Cardiac muscle cell (in vitro differentiated cells and primary cell): ENCODE results near the gene LILRA1. TPM values are rescaled to one million over a fixed set of nuclear protein-coding genes. Genes with fewer than 3 reads are reported as not detected.
"Not testable (repeated sequence)": the region's sequence is repeated elsewhere in the genome, so short reads cannot be mapped to it uniquely, and the experiment has no call there.

Experiments used
- DNase-seq, 2 donors: peaks; one replicate each; pipeline versions ENCODE4 v3.0.0 to v3.0.0-alpha.2; 2010 to 2017; ENCODE audit warnings: low read depth in 1 of 2, low spot score in 1 of 2
- H3K27ac ChIP-seq: fragments of 200-600 bp; sonication (generic); 2 replicates; pipeline ENCODE4 v1.5.1; 2016
- H3K27me3 ChIP-seq: fragments of 200-600 bp; sonication (generic); 2 replicates; pipeline ENCODE4 v1.6.0; 2016; ENCODE audit warnings: control low read depth
- H3K36me3 ChIP-seq: fragments of 200-600 bp; sonication (generic); 2 replicates; pipeline ENCODE4 v1.5.1; 2016; ENCODE audit warnings: control low read depth
- H3K4me1 ChIP-seq: fragments of 200-600 bp; sonication (generic); 2 replicates; pipeline ENCODE4 v1.8.1; 2017; ENCODE audit warnings: low read depth, mild to moderate bottlenecking, mixed run types
- H3K4me3 ChIP-seq: fragments of 200-600 bp; sonication (generic); 2 replicates; pipeline ENCODE4 v1.5.1; 2016; ENCODE audit warnings: mild to moderate bottlenecking
- H3K9me3 ChIP-seq: fragments of 200-600 bp; sonication (generic); 2 replicates; pipeline ENCODE4 v1.5.1; 2017; ENCODE audit warnings: low read depth, mild to moderate bottlenecking, control low read depth
- CTCF ChIP-seq: IDR thresholded peaks from 2 replicates; pipeline ENCODE4 v1.5.1; 2012; ENCODE audit warnings: low read depth, mild to moderate bottlenecking, low read length
- polyA plus RNA-seq: library from polyadenylated mRNA; unstranded; fragments of >200 nt; fragmentation: Nextera tagmentation; extraction: Ambion mirVana; gene quantifications from 2 replicates; pipeline ENCODE4 v1.2.1, GENCODE V29; 2016
- total RNA-seq: library from RNA; depleted of rRNA; stranded (reverse); fragments of >200 nt; gene quantifications from 2 replicates; pipeline ENCODE4 v1.2.3, GENCODE V29; 2016

The LILRA1 gene
- total and polyA plus RNA-seq, 2 experiments from 2014 or later = not detected

GRCh38 chr19:54574527-54575056 is 18.8 kb upstream of the LILRA1 start:
- H3K4me1 ChIP-seq = no peaks in the 10 kb centered on the region
- no peak overlapping the region for H3K4me3 ChIP-seq
- H3K27me3 ChIP-seq = no peaks in the 10 kb centered on the region
- no peak overlapping the region for H3K27ac ChIP-seq
- no peaks in the 10 kb centered on the region for H3K9me3 ChIP-seq
- H3K36me3 ChIP-seq = no peaks in the 10 kb centered on the region
- TF ChIP-seq CTCF = no peak
- DNase-seq = no peak

GRCh38 chr19:54575205-54575604 is 18.2 kb upstream of the LILRA1 start:
- H3K27ac ChIP-seq, DNase-seq, H3K36me3 ChIP-seq, H3K27me3 ChIP-seq, H3K9me3 ChIP-seq, H3K4me3 ChIP-seq, H3K4me1 ChIP-seq: not testable (repeated sequence)

- H3K4me3 ChIP-seq = no peak overlapping the region
- no peak for TF ChIP-seq CTCF
- DNase-seq = no peak
- no peak overlapping the region for H3K27ac ChIP-seq
- H3K36me3 ChIP-seq = no peaks in the 10 kb centered on the region
- H3K27me3 ChIP-seq = no peaks in the 10 kb centered on the region
- no peaks in the 10 kb centered on the region for H3K9me3 ChIP-seq
- H3K4me1 ChIP-seq = no peaks in the 10 kb centered on the region
These were observed 16.9 kb upstream of the LILRA1 start for GRCh38 chr19:54576411-54576976.

GRCh38 chr19:54577334-54577733 is 16.1 kb upstream of the LILRA1 start:
- Histone ChIP-seq H3K4me1 (no peaks in the 10 kb centered on the region), H3K27ac (no peak overlapping the region), H3K36me3 (no peaks in the 10 kb centered on the region), H3K4me3 (no peak overlapping the region), H3K27me3 (no peaks in the 10 kb centered on the region), H3K9me3 (no peaks in the 10 kb centered on the region)
- DNase-seq = no peak
- TF ChIP-seq CTCF = no peak

- not testable (repeated sequence) for H3K4me1 ChIP-seq, H3K36me3 ChIP-seq, DNase-seq, H3K4me3 ChIP-seq, H3K27me3 ChIP-seq, H3K9me3 ChIP-seq, H3K27ac ChIP-seq
These were observed 15.2 kb upstream of the LILRA1 start for GRCh38 chr19:54578268-54578667.

- H3K36me3 ChIP-seq = no peaks in the 10 kb centered on the region
- no peak overlapping the region for H3K4me3 ChIP-seq
- TF ChIP-seq CTCF = no peak
- H3K4me1 ChIP-seq = no peaks in the 10 kb centered on the region
- no peak for DNase-seq
- no peak overlapping the region for H3K27ac ChIP-seq
- peaks cover 4% of the 10 kb centered on the region for H3K9me3 ChIP-seq
- H3K27me3 ChIP-seq = no peaks in the 10 kb centered on the region
These were observed 7.0 kb upstream of the LILRA1 start for GRCh38 chr19:54586397-54586796.
